ENCODE measurements around the gene ZC3HAV1.

DNA sequence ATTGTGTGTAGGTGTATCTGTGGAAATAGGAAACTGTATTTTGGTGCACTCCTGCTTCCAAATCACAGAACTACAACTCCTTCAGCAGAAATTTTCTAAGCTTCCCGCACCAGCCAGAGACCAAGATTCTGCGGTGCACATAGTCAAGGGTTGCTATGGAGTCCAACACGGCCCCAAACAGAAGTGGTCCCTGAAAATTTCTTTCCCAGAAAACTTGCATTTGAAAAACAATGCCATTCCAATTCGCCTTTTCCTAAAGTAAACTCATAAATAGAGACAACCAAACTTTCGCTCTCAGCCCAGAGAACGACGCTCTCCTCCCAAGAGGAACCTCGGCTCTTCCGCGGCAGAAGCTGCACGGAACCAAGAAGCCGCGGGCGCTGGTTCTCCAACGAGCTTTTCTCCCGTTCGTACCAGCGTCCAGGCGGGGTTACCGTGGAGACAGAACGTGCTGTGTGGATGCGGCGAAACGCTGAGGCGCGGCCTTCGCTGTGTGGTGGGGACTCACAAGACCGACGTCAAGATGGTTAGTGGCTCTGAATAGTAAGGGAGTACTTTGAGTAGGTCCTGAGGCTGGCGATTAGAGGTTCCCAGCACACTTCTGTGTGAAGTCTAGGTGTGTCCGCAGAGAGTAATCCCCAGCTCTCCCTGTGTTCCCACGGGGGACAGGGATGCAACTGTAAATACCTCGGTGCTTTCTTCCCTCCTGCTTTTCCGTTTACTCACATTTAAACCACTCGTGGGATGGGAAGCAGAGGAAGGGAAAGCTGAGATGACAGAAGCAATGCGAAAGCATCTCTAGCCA, 24.0 kb upstream of the ZC3HAV1 start:
- peak in 1 of 4 donors; percentile 45 for TF ChIP-seq POLR2A (IDR thresholded peaks at IDR 0.05)
- TF ChIP-seq, protein P1, sequence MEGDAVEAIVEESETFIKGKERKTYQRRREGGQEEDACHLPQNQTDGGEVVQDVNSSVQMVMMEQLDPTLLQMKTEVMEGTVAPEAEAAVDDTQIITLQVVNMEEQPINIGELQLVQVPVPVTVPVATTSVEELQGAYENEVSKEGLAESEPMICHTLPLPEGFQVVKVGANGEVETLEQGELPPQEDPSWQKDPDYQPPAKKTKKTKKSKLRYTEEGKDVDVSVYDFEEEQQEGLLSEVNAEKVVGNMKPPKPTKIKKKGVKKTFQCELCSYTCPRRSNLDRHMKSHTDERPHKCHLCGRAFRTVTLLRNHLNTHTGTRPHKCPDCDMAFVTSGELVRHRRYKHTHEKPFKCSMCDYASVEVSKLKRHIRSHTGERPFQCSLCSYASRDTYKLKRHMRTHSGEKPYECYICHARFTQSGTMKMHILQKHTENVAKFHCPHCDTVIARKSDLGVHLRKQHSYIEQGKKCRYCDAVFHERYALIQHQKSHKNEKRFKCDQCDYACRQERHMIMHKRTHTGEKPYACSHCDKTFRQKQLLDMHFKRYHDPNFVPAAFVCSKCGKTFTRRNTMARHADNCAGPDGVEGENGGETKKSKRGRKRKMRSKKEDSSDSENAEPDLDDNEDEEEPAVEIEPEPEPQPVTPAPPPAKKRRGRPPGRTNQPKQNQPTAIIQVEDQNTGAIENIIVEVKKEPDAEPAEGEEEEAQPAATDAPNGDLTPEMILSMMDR (IDR thresholded peaks at IDR 0.05) = no peak
- TF ChIP-seq EP300 (IDR thresholded peaks at IDR 0.05) = no peak

All from upper lobe of left lung (tissue), 4 donors.